Loucy (cell line): ENCODE results near the gene GAREM2.
"Not testable (repeated sequence)": the region's sequence is repeated elsewhere in the genome, so short reads cannot be mapped to it uniquely, and the experiment has no call there.

Experiments used
- CTCF ChIP-seq: fragments of 200-600 bp; sonication (generic); conservative IDR thresholded peaks from 2 replicates; pipeline ENCODE4 v1.5.1; 2014; ENCODE audit warnings: mild to moderate bottlenecking, antibody characterized with exemption, low read length
- EZH2phosphoT487 ChIP-seq: fragments of 200-600 bp; IDR thresholded peaks from 2 replicates; pipeline ENCODE4 v1.6.1; 2018; ENCODE audit warnings: antibody characterized with exemption, mild to moderate bottlenecking, moderate library complexity, borderline replicate concordance

GRCh38 chr2:26166541-26166940 is 6.3 kb upstream of the GAREM2 start:
- TF ChIP-seq CTCF, EZH2phosphoT487: not testable (repeated sequence)
